Muscle layer of colon (tissue), 2 donors: ENCODE measurements around the gene MAP3K12.

Experiments used
- H3K27ac ChIP-seq: one replicate; pipeline ENCODE4 v1.7.0; 2013; ENCODE audit warnings: low read depth, mild to moderate bottlenecking, low read length, moderate library complexity
- H3K27me3 ChIP-seq, 2 donors: one replicate each; pipeline ENCODE4 v1.7.0; 2013; ENCODE audit warnings: low read length in 2 of 2, mild to moderate bottlenecking in 2 of 2; ENCODE audit not compliant: insufficient read depth in 2 of 2, control insufficient read depth in 1 of 2
- H3K36me3 ChIP-seq: one replicate; pipeline ENCODE4 v1.7.0; 2013; ENCODE audit warnings: mild to moderate bottlenecking, low read length; ENCODE audit not compliant: insufficient read depth
- H3K4me1 ChIP-seq: one replicate; pipeline ENCODE4 v1.7.0; 2013; ENCODE audit warnings: mild to moderate bottlenecking, low read length; ENCODE audit not compliant: insufficient read depth
- H3K4me3 ChIP-seq, 2 donors: one replicate each; pipeline ENCODE4 v1.7.0; 2013; ENCODE audit warnings: low read length in 2 of 2, low read depth in 1 of 2, mild to moderate bottlenecking in 1 of 2, moderate library complexity in 1 of 2
- H3K9ac ChIP-seq: one replicate; pipeline ENCODE4 v1.7.0; 2013; ENCODE audit warnings: low read length
- H3K9me3 ChIP-seq: one replicate; pipeline ENCODE4 v1.7.0; 2013; ENCODE audit warnings: mild to moderate bottlenecking, low read length
- donor health status: abdominal sarcoma.
- donor health status: Adenocarcinoma of cecum.

MAP3K12 gene

GRCh38 chr12:53462935-53463334 is 36.3 kb downstream of the MAP3K12 start:
- Histone ChIP-seq H3K27me3 (no peaks in the 10 kb centered on the region), H3K36me3 (peaks cover 96% of the 10 kb centered on the region), H3K27ac (no peak overlapping the region), H3K4me3 (no peak overlapping the region), H3K4me1 (no peaks in the 10 kb centered on the region), H3K9ac (no peak overlapping the region), H3K9me3 (no peaks in the 10 kb centered on the region)

DNA sequence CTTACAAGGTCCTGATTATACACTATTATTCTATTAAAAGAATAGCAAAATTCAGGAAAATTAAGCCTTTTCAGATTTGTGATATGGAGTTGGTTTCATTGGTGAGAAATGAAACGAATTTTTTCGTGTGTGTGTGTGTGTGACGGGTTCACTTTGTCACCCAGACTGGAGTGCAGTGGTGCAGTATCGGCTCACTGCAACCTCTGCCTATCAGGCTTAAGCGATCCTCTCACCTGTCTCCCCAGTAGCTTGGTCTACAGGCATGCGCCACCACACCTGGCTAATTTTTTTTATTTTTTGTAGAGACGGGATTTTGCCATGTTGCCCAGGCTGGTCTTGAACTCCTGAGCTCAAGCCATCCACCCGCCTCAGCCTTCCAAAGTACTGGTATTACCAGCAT is 37.7 kb downstream of the MAP3K12 start:
- Histone ChIP-seq H3K4me1 (no peaks in the 10 kb centered on the region), H3K36me3 (peaks cover 94% of the 10 kb centered on the region), H3K27me3 (no peaks in the 10 kb centered on the region), H3K4me3 (no peak overlapping the region), H3K9ac (no peak overlapping the region), H3K9me3 (no peaks in the 10 kb centered on the region), H3K27ac (no peak overlapping the region)

DNA sequence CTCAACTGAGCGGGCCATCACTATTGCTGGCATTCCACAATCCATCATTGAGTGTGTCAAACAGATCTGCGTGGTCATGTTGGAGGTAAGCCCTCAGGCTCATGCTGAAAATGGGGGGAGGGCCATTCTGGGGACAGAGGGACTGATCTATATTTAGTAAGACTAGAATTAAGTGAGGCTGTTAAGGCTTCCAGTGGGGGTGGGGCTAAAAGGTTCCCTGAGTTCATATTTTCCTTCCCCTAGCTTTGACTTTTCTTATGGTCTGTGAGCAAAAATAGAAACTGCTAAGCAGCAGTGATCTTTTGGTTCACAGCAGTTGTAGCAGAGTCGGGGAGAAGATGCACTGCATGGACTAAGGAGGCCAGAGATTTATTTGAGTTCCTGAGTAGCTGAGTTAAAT is 38.2 kb downstream of the MAP3K12 start:
- Histone ChIP-seq H3K36me3 (peaks cover 94% of the 10 kb centered on the region), H3K27ac (no peak overlapping the region), H3K4me1 (no peaks in the 10 kb centered on the region), H3K27me3 (no peaks in the 10 kb centered on the region), H3K4me3 (no peak overlapping the region), H3K9me3 (no peaks in the 10 kb centered on the region), H3K9ac (no peak overlapping the region)

GRCh38 chr12:53459097-53459496 is 40.2 kb downstream of the MAP3K12 start:
- H3K4me1 ChIP-seq = peaks cover 7% of the 10 kb centered on the region
- no peak overlapping the region for H3K9ac ChIP-seq
- H3K27ac ChIP-seq = no peak overlapping the region
- H3K27me3 ChIP-seq = no peaks in the 10 kb centered on the region
- H3K4me3 ChIP-seq = no peak overlapping the region
- no peaks in the 10 kb centered on the region for H3K9me3 ChIP-seq
- H3K36me3 ChIP-seq = peaks cover 93% of the 10 kb centered on the region

DNA sequence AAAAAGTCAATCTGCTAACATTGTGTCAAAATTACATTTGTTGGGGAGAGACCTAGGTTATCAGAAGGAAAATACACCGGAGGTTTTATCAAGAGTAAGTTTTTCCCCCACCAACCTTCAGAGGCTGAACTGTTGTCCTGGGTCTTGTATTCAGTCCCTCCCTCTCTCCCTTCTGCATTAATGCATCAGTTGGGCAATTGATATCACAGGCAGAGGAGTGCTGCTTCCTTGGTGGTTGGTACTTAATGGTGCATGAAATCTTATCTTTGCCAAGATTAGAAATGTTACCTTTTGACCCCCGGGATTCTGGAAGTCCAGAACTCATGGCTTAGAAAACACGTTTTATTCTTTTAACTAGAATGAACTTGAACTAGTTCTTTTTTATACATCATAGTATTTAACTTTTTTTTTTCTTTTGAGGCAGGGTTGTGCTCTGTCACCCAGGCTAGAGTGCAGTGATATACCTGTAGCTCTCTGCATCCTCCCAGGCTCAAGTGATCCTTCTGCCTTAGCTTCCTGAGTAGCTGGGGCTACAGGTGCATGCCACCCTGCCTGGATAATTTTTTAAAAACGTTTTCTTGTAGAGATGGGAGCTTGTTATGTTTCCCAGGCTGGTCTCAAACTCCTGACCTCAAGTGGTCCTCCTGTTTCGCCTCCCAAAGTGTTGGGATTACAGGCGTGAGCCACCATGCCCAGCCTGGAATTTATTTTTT is 42.4 kb downstream of the MAP3K12 start:
- no peaks in the 10 kb centered on the region for H3K27me3 ChIP-seq
- peaks cover 71% of the 10 kb centered on the region for H3K36me3 ChIP-seq
- no peak overlapping the region for H3K9ac ChIP-seq
- H3K4me1 ChIP-seq = peaks cover 20% of the 10 kb centered on the region
- H3K9me3 ChIP-seq = no peaks in the 10 kb centered on the region
- H3K4me3 ChIP-seq = no peak overlapping the region
- no peak overlapping the region for H3K27ac ChIP-seq

DNA sequence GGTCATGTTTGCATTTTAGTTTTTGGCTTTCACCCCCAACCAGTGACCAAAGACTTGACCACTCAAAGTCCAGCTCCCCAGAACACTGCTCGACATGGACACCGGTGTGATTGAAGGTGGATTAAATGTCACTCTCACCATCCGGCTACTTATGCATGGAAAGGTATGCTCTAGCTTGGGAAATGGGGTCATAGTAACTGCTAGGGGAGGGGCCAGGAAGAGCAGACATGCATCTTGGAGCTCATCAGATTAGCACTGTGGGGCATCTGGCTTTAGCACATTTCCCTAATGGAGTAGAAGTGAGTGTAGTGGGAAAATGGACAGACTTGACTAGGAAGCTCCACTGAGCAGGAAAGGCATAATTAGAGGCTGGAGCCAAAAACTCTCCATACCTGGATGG is 44.6 kb downstream of the MAP3K12 start:
- Histone ChIP-seq H3K27me3 (no peaks in the 10 kb centered on the region), H3K4me1 (peaks cover 24% of the 10 kb centered on the region), H3K36me3 (peaks cover 50% of the 10 kb centered on the region), H3K4me3 (no peak overlapping the region), H3K9ac (no peak overlapping the region), H3K27ac (no peak overlapping the region), H3K9me3 (no peaks in the 10 kb centered on the region)

DNA sequence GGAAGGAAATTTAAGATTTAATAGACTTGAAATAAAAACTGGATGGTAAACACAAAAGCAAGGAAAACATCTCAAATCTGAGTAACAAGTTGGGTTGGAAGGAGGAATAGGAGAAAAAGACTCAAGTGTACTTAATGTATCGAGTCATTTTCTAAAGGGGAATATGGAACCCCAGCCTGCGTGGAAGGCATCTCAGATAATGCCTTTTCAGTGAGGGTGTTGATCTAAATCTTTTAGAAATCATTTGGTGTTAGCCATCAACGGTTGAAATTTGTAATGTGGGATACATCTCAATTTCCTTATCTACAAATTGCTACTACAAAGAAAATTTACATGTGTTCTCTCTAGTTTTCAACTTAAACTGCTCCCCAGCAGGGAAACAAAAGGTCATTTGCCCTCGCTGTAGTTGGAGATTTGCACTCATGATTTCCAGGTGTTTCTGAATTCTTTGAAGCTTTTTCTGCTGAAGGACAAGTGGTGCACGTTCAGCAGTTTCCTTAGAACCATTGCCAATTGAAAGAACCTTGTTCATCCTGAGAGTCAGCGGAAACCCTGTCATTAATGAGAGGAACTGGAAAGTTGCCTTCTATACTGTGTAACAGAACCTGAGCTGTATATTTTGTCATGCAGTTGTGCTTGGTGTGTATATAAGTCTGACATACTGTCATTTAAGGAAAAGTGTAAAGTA is 45.2 kb downstream of the MAP3K12 start:
- H3K36me3 ChIP-seq = peaks cover 44% of the 10 kb centered on the region
- no peak overlapping the region for H3K27ac ChIP-seq
- H3K4me3 ChIP-seq = no peak overlapping the region
- no peaks in the 10 kb centered on the region for H3K27me3 ChIP-seq
- H3K9me3 ChIP-seq = no peaks in the 10 kb centered on the region
- peak overlapping the region; percentile 67 for H3K9ac ChIP-seq
- peaks cover 24% of the 10 kb centered on the region for H3K4me1 ChIP-seq

DNA sequence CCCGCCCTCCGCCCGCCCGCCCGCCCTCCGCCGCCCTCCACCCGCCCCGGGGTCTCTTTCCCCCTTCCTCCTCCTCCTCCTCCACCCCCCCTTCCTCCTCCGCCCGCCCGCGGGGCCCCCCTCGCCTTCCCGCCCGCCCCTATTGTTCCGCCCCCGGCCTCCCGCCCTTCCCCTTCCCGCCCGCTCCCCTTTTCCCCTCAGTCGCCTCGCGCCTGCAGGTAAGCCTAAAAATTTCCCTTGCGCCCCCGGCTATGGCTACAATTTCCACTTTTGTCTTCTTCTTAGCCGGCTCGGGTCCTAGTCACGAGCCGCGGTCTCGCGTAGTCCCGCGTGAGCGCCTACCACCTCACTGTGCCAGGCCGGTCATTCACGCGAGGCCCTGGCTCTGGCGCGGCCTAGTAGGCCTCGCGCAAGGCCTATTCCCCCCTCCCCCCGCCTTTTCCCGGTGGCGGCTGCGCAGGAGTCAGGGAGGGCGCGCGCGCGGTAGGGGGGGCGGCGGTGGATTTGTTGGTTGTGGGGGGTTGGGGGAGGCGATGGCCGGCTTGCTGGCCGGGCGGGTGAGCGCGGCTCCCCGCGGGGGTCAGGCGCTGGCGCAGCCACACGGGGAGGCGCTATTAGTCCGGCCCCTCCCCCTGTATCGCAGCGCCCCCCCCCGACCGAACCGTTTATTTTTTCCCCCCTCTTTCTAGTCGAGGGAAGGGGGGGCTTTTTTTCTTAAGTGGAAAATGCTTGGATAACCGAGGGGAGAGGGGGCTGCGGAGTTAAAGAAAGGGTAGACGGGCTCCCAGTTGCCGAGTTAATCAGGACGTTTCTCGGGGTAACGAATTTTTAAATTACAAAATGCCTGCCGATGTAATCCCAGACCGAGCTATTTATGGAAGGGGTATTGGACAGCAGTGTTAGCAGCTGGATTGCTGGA is 46.8 kb downstream of the MAP3K12 start:
- peak overlapping the region; percentile 76 to 96 for H3K4me3 ChIP-seq
- peak overlapping the region; percentile 100 for H3K27ac ChIP-seq
- H3K9ac ChIP-seq = peak overlapping the region; percentile 67
- no peaks in the 10 kb centered on the region for H3K9me3 ChIP-seq
- no peaks in the 10 kb centered on the region for H3K27me3 ChIP-seq
- peaks cover 32% of the 10 kb centered on the region for H3K36me3 ChIP-seq
- peaks cover 24% of the 10 kb centered on the region for H3K4me1 ChIP-seq

DNA sequence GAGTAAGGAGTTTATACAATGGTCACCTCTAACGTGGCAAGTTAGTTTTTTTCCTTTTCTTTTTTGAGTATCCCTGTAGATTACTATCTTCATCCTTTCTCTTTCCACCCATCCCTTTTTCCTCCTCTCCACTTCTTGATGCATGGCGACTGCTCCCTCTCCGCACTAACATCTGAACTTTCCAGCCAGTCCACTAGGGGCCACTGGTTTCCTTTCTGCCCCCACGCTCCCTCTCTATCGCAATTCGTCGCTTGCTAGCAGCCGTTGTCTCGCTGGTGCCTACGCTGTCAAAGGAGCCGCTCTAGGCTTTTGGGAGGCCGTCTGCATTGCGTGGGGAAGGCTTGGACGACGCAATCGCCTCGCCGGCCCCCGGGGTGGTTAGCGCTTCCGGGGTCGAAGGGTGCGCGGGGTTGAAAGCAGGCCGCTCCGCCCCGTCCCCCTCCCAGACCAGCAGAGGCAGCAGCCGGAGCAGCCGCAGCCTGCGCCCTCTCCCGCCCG is 47.5 kb downstream of the MAP3K12 start, which contains the start of gene PCBP2:
Gene PCBP2 (plus strand): TSS at position 442 of the 498 bp plus-strand sequence. CDS start 2,699 bp downstream, outside the sequence.
- H3K4me1 ChIP-seq = peaks cover 24% of the 10 kb centered on the region
- H3K9me3 ChIP-seq = no peaks in the 10 kb centered on the region
- no peaks in the 10 kb centered on the region for H3K27me3 ChIP-seq
- H3K27ac ChIP-seq = peak within 1 kb of the TSS; percentile 100
- peak within 1 kb of the TSS; percentile 76 to 96 for H3K4me3 ChIP-seq
- peaks cover 25% of the 10 kb centered on the region for H3K36me3 ChIP-seq
- H3K9ac ChIP-seq = peak within 1 kb of the TSS; percentile 67

DNA sequence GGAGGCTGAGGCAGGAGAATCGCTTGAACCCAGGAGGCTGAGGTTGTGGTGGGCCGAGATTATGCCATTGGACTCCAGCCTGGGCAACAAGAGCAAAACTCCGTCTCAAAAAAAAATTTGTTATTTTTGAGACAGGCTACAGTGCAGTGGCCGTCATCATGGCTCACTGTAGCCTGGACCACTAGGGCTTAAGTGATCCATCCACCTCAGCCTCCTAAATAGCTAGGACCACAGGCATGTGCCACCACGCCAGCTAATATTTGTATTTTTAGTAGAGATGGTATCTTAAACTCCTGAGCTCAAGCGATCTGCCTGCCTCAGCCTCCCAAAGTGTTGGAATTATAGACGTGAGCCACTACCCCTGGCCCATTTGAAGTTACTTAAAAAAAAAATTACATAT is 48.3 kb downstream of the MAP3K12 start:
- H3K27me3 ChIP-seq = no peaks in the 10 kb centered on the region
- H3K4me3 ChIP-seq = no peak overlapping the region
- peaks cover 24% of the 10 kb centered on the region for H3K4me1 ChIP-seq
- H3K27ac ChIP-seq = no peak overlapping the region
- H3K9me3 ChIP-seq = no peaks in the 10 kb centered on the region
- no peak overlapping the region for H3K9ac ChIP-seq
- H3K36me3 ChIP-seq = peaks cover 18% of the 10 kb centered on the region
